Muscle of leg (tissue), 11 donors: Measurements from ENCODE around the gene MYO1D. TPM values are rescaled to one million over a fixed set of nuclear protein-coding genes. Genes with fewer than 3 reads are reported as not detected.

Experiments
- DNase-seq: peaks from one replicate; pipeline ENCODE4 v3.0.0; 2013
- H3K27ac ChIP-seq: one replicate; pipeline ENCODE4 v1.5.1; 2013; ENCODE audit warnings: mild to moderate bottlenecking, low read length, control low read depth
- H3K27me3 ChIP-seq: one replicate; pipeline ENCODE4 v1.6.1; 2013; ENCODE audit warnings: low read length; ENCODE audit not compliant: control insufficient read depth, insufficient read depth
- H3K36me3 ChIP-seq: one replicate; pipeline ENCODE4 v1.6.1; 2013; ENCODE audit warnings: low read length; ENCODE audit not compliant: control insufficient read depth, insufficient read depth
- H3K4me1 ChIP-seq: one replicate; pipeline ENCODE4 v1.6.1; 2013; ENCODE audit warnings: low read length; ENCODE audit not compliant: control insufficient read depth, insufficient read depth
- H3K4me3 ChIP-seq: one replicate; pipeline ENCODE4 v1.5.1; 2013; ENCODE audit warnings: low read length, control low read depth
- H3K9me3 ChIP-seq: replicated peaks from 2 replicates; pipeline ENCODE4 v1.6.1; 2013; ENCODE audit warnings: low read depth, low read length; ENCODE audit not compliant: control insufficient read depth
- WGBS: methylation state at CpG from one replicate; pipeline ENCODE4 v1.1.5; 2013; ENCODE audit warnings: missing lambda C conversion rate; ENCODE audit not compliant: insufficient coverage; 5-methylcytosine and 5-hydroxymethylcytosine counted together
- polyA plus RNA-seq, 8 donors: library from polyadenylated mRNA; unstranded; fragments of 120-200 nt; gene quantifications; one replicate each; pipeline versions ENCODE4 v1.2.1 to v1.2.3, GENCODE V29; 2013; ENCODE audit warnings: inconsistent platforms in 1 of 8, low replicate concordance in 1 of 8; ENCODE audit not compliant: insufficient read length in 8 of 8, insufficient read depth in 1 of 8
- total RNA-seq: library from RNA; stranded (reverse); fragments of 120-200 nt; gene quantifications from one replicate; pipeline ENCODE4 v1.2.4, GENCODE V29; 2013

Gene MYO1D
- total and polyA plus RNA-seq, 9 donors: 4.2 to 10.2 (median 5.4) TPM

GRCh38 chr17:32445971-32446370, 431.0 kb downstream of the MYO1D start:
- no peaks in the 10 kb centered on the region for H3K27me3 ChIP-seq
- H3K9me3 ChIP-seq: no peaks in the 10 kb centered on the region
- no peak overlapping the region for H3K4me3 ChIP-seq
- H3K4me1 ChIP-seq: peaks cover 8% of the 10 kb centered on the region
- peaks cover 17% of the 10 kb centered on the region for H3K36me3 ChIP-seq
- 88% methylated on average over 1 of the region's 2 CpGs for WGBS
- DNase-seq: no peak
- no peak overlapping the region for H3K27ac ChIP-seq

- Histone ChIP-seq H3K4me3 (peak overlapping the region; percentile 97), H3K4me1 (peaks cover 8% of the 10 kb centered on the region), H3K36me3 (peaks cover 13% of the 10 kb centered on the region), H3K27me3 (no peaks in the 10 kb centered on the region), H3K9me3 (no peaks in the 10 kb centered on the region), H3K27ac (peak overlapping the region; percentile 86)
- WGBS: 0% methylated on average over 2 of the region's 6 CpGs
- DNase-seq: no peak
Measured at GRCh38 chr17:32445497-32445896, 431.4 kb downstream of the MYO1D start.

DNA sequence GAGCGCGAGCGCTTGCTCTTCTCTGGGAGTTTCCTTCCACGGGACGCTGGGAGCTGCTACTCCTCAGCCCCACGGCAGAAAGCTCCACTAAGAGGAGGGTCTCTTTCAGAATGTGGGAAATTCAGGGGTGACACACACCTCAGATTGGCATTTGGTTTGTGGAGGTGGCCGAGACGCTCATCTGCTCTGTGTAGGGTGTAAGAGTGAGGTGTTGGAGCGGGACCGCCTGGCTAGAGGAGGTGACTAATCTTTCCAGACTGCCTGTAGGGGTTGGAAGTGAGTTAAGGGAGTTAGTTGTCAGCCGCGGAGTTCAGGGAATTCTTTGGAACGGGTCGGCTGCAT, 431.9 kb downstream of the MYO1D start:
- Histone ChIP-seq H3K9me3 (no peaks in the 10 kb centered on the region), H3K27ac (peak overlapping the region; percentile 86), H3K4me1 (peaks cover 8% of the 10 kb centered on the region), H3K36me3 (peaks cover 13% of the 10 kb centered on the region), H3K27me3 (no peaks in the 10 kb centered on the region), H3K4me3 (peak overlapping the region; percentile 97)
- DNase-seq: peak; percentile 50
- 3% methylated on average over 9 of the region's 14 CpGs for WGBS

DNA sequence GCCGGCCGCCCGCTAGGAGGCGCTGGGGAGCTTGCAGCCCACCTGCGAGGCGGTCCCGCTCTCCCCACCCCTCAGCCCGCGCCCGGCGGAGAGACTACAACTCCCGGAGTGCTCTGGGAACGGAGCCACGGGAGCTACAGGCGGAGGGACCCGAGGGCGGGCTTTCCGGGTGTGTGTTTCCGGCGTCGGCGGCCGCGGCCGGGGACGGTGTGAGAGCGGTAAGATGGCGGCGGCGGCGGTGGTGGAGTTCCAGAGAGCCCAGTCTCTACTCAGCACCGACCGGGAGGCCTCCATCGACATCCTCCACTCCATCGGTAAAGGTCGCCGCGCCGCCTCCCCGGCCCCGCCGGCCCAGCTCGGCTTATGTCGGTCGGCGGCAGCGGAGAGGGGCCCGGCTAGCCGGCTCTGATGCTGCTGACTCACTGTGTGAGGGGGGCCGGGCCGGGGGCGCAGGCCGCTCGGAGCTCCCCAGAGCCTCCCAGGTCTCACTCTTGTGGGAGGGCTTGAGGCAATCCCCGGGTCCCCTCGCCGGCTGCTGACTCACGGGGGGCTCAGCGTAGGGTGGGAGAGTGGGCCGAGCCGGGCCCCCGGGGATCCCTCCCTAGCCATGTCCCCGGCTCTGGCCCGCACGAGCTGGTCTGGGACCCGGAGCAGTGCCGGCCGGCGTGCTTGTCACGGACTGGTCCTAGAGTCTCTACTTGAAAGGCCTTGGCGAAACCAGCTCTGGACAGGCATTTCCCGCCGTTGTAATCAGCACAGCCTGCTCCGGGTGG, 432.4 kb downstream of the MYO1D start, which contains the start of gene PSMD11:
TSS of gene PSMD11 (plus strand) at position 210 of the 773 bp plus-strand sequence. CDS start at position 224, 14 bp downstream.
- Histone ChIP-seq H3K36me3 (peaks cover 13% of the 10 kb centered on the region), H3K9me3 (no peaks in the 10 kb centered on the region), H3K27ac (peak within 1 kb of the TSS; percentile 86), H3K27me3 (no peaks in the 10 kb centered on the region), H3K4me1 (peaks cover 8% of the 10 kb centered on the region), H3K4me3 (peak within 1 kb of the TSS; percentile 97)
- peak; percentile 99 for DNase-seq
- under 1% methylated on average over 60 of the region's 74 CpGs for WGBS

GRCh38 chr17:32443827-32444300, 433.1 kb downstream of the MYO1D start:
- H3K27me3 ChIP-seq: no peaks in the 10 kb centered on the region
- WGBS: 27% methylated on average over 21 of the region's 29 CpGs

More at GRCh38 chr17:32443827-32444300, 433.1 kb downstream of the MYO1D start:
- Histone ChIP-seq H3K27ac (no peak overlapping the region), H3K4me3 (peak overlapping the region; percentile 97), H3K9me3 (no peaks in the 10 kb centered on the region), H3K36me3 (peaks cover 9% of the 10 kb centered on the region), H3K4me1 (peaks cover 8% of the 10 kb centered on the region)
- DNase-seq: no peak

Other genes starting within 250 kb of the MYO1D start
- gene TMEM98, start 51.0 kb upstream of the MYO1D start, total RNA-seq: 40.5 TPM
- 10 to 100 TPM; 32.0 to 70.1 (median 50.2) TPM for gene TMEM98, start 51.0 kb upstream of the MYO1D start, polyA plus RNA-seq
- gene SPACA3, start 114.7 kb upstream of the MYO1D start, total RNA-seq: not detected
- not detected for gene SPACA3, start 114.7 kb upstream of the MYO1D start, polyA plus RNA-seq